Prostate gland (tissue), 2 donors: ENCODE results near the gene PAQR9. TPM values are rescaled to one million over a fixed set of nuclear protein-coding genes. Genes with fewer than 3 reads are reported as not detected.
A peak's percentile ranks its signal among the peaks of the same experiment; 100 is the strongest.

Source experiments
- DNase-seq: peaks from one replicate; pipeline ENCODE4 v3.0.0-alpha.2; 2019; ENCODE audit warnings: low spot score
- H3K27ac ChIP-seq, 2 donors: fragments of 200-600 bp; sonication (generic); 2 replicates each; pipeline ENCODE4 v1.5.1; 2017 to 2019
- H3K27me3 ChIP-seq: fragments of 200-600 bp; sonication (generic); replicated peaks from 2 replicates; pipeline ENCODE4 v1.5.1; 2019; ENCODE audit not compliant: insufficient read depth
- H3K36me3 ChIP-seq, 2 donors: fragments of 200-600 bp; sonication (generic); 1 replicate in 1 of 2; 2 replicates in 1 of 2; pipeline versions ENCODE4 v1.5.1 to v1.8.1; 2017 to 2019
- H3K4me1 ChIP-seq: fragments of 200-600 bp; sonication (generic); replicated peaks from 2 replicates; pipeline ENCODE4 v1.5.1; 2019
- H3K4me3 ChIP-seq, 2 donors: fragments of 200-600 bp; sonication (generic); 2 replicates each; pipeline ENCODE4 v1.5.1; 2017 to 2019
- H3K9me3 ChIP-seq: fragments of 200-600 bp; sonication (generic); 2 replicates; pipeline ENCODE4 v1.5.1; 2017
- CTCF ChIP-seq, 4 experiments: fragments of 200-600 bp in 2 of 4; fragments of 450-650 bp in 2 of 4; sonication (generic) in 2 of 4; IDR thresholded peaks; 1 replicate in 3 of 4; 2 replicates in 1 of 4; pipeline ENCODE4 v1.5.1; 2016 to 2019; ENCODE audit warnings: antibody characterized with exemption in 4 of 4, mild to moderate bottlenecking in 2 of 4, moderate library complexity in 2 of 4
- POLR2A ChIP-seq: fragments of 450-650 bp; IDR thresholded peaks from one replicate; pipeline ENCODE4 v1.6.1; 2016; ENCODE audit warnings: antibody characterized with exemption, mild to moderate bottlenecking
- POLR2AphosphoS5 ChIP-seq: sonication (generic); formaldehyde crosslinking; IDR thresholded peaks from one replicate; pipeline ENCODE4 v1.6.1; 2017; ENCODE audit warnings: antibody characterized with exemption
- WGBS: methylation state at CpG from one replicate; pipeline ENCODE4 v1.1.5; 2018; 5-methylcytosine and 5-hydroxymethylcytosine counted together
- intact Hi-C: fragments of 100-400 bp; cut with DNase I; formaldehyde crosslinking; loops from one replicate; pipeline ENCODE4 v1.14.2; 2022
- total RNA-seq, 2 donors: library from RNA; depleted of rRNA; stranded (reverse); fragments of >200 nt; gene quantifications; one replicate each; pipeline ENCODE4 v1.1.0, GENCODE V29; 2016

Gene PAQR9
- 1 to 10 TPM in 1 of 2 donors, not detected in 1; 6.2 TPM for total RNA-seq

- intact Hi-C loops: no loop called here
- Histone ChIP-seq H3K4me1 (no peaks in the 10 kb centered on the region), H3K9me3 (no peaks in the 10 kb centered on the region), H3K27me3 (peaks cover 8% of the 10 kb centered on the region), H3K4me3 (peak within 1 kb of the TSS; percentile 37 to 39), H3K36me3 (no peaks in the 10 kb centered on the region), H3K27ac (no peak within 1 kb of the TSS)
- TF ChIP-seq POLR2AphosphoS5 (no peak), CTCF (IDR thresholded peaks at IDR 0.05) (no peak), POLR2A (no peak)
- DNase-seq: no peak
- 1% methylated on average over 115 of the region's 117 CpGs for WGBS
Observed at GRCh38 chr3:142963516-142964448, at the start of gene PAQR9. Gene PAQR9 (minus strand): TSS chr3:142963674. CDS start chr3:142963336, 338 bp downstream.

- WGBS: 80% methylated on average over 3 of the region's 3 CpGs
- H3K36me3 ChIP-seq: no peaks in the 10 kb centered on the region
- no peaks in the 10 kb centered on the region for H3K27me3 ChIP-seq
- H3K9me3 ChIP-seq: no peaks in the 10 kb centered on the region
- no peak for DNase-seq
- TF ChIP-seq CTCF (IDR thresholded peaks at IDR 0.05) (no peak), POLR2A (no peak), POLR2AphosphoS5 (no peak)
- H3K4me1 ChIP-seq: no peaks in the 10 kb centered on the region
- intact Hi-C loops: no loop called here
- no peak overlapping the region for H3K27ac ChIP-seq
- no peak overlapping the region for H3K4me3 ChIP-seq
Observed at GRCh38 chr3:143011705-143012104, 48.2 kb upstream of the PAQR9 start.

GRCh38 chr3:143010024-143010423 is 46.5 kb upstream of the PAQR9 start:
- DNase-seq: no peak
- H3K27me3 ChIP-seq: no peaks in the 10 kb centered on the region
- WGBS: 71% methylated on average over 3 of the region's 3 CpGs
- no peaks in the 10 kb centered on the region for H3K36me3 ChIP-seq
- intact Hi-C loops: no loop called here
- H3K4me1 ChIP-seq: no peaks in the 10 kb centered on the region
- no peak overlapping the region for H3K27ac ChIP-seq
- no peaks in the 10 kb centered on the region for H3K9me3 ChIP-seq
- TF ChIP-seq CTCF (IDR thresholded peaks at IDR 0.05): no peak
- no peak for TF ChIP-seq POLR2AphosphoS5
- TF ChIP-seq POLR2A: no peak
- no peak overlapping the region for H3K4me3 ChIP-seq

GRCh38 chr3:143004823-143005222 is 41.3 kb upstream of the PAQR9 start:
- Histone ChIP-seq H3K27ac (no peak overlapping the region), H3K4me3 (no peak overlapping the region), H3K36me3 (no peaks in the 10 kb centered on the region), H3K9me3 (no peaks in the 10 kb centered on the region), H3K27me3 (no peaks in the 10 kb centered on the region), H3K4me1 (no peaks in the 10 kb centered on the region)
- intact Hi-C loops: loop anchor here (10.0 kb wide), 2 partner anchors 280 to 1570 kb away; partner anchors contain the start of gene TRPC1
- DNase-seq: no peak
- TF ChIP-seq CTCF (IDR thresholded peaks at IDR 0.05) (no peak), POLR2A (no peak), POLR2AphosphoS5 (no peak)
- 90% methylated on average over 2 of the region's 2 CpGs for WGBS

GRCh38 chr3:143002727-143003126 is 39.3 kb upstream of the PAQR9 start:
- Histone ChIP-seq H3K4me3 (peak overlapping the region; percentile 80 to 94), H3K27ac (no peak overlapping the region), H3K36me3 (no peaks in the 10 kb centered on the region), H3K4me1 (no peaks in the 10 kb centered on the region), H3K27me3 (no peaks in the 10 kb centered on the region), H3K9me3 (no peaks in the 10 kb centered on the region)
- intact Hi-C loops: loop anchor here (10.0 kb wide), 2 partner anchors 278 to 1568 kb away; partner anchors contain the start of gene TRPC1
- no peak for DNase-seq
- 5% methylated on average over 9 of the region's 9 CpGs for WGBS
- TF ChIP-seq POLR2A (no peak), POLR2AphosphoS5 (no peak), CTCF (IDR thresholded peaks at IDR 0.05) (no peak)
